H1 (cell line): ENCODE data around the gene ROBO4. TPM values are rescaled to one million over a fixed set of nuclear protein-coding genes. Genes with fewer than 3 reads are reported as not detected.

Experiments used
- BCL11A ChIP-seq, 2 experiments: IDR thresholded peaks; one replicate each; pipeline ENCODE4 v1.6.1; 2011; ENCODE audit warnings: low read depth in 2 of 2, low read length in 2 of 2, mild to moderate bottlenecking in 2 of 2
- CREB1 ChIP-seq: IDR thresholded peaks from 2 replicates; pipeline ENCODE4 v1.6.1; 2012; ENCODE audit warnings: inconsistent platforms
- CTCF ChIP-seq, 3 experiments: IDR thresholded peaks; 1 replicate in 2 of 3; 2 replicates in 1 of 3; pipeline versions ENCODE4 v1.5.1 to v1.6.1; 2011; ENCODE audit warnings: low read length in 3 of 3, mild to moderate bottlenecking in 3 of 3, inconsistent platforms in 2 of 3, low read depth in 1 of 3, moderate library complexity in 1 of 3; ENCODE audit not compliant: insufficient read depth in 1 of 3; ENCODE audit errors: control extremely low read depth in 1 of 3
- FOSL1 ChIP-seq: IDR thresholded peaks from 2 replicates; pipeline ENCODE4 v1.6.1; 2011; ENCODE audit warnings: mild to moderate bottlenecking, low read depth, low read length, moderate library complexity; ENCODE audit not compliant: insufficient read depth
- GABPA ChIP-seq: IDR thresholded peaks from 2 replicates; pipeline ENCODE4 v1.6.1; 2011; ENCODE audit warnings: mild to moderate bottlenecking, low read length, moderate library complexity, borderline replicate concordance; ENCODE audit not compliant: insufficient read depth
- JUND ChIP-seq: IDR thresholded peaks from 2 replicates; pipeline ENCODE4 v1.6.1; 2011; ENCODE audit warnings: mild to moderate bottlenecking, improper control_type of control experiment, low read length
- KDM1A ChIP-seq: fragments of 200-600, 300-600 bp; sonication (generic); IDR thresholded peaks from 2 replicates; pipeline ENCODE4 v1.7.1; 2016; ENCODE audit warnings: mild to moderate bottlenecking, low read length, borderline replicate concordance
- KDM5A ChIP-seq: fragments of 200-600 bp; IDR thresholded peaks from 2 replicates; pipeline ENCODE4 v1.7.1; 2012; ENCODE audit warnings: mild to moderate bottlenecking, low read length, inconsistent platforms, mixed read lengths
- NANOG ChIP-seq: IDR thresholded peaks from 2 replicates; pipeline ENCODE4 v1.6.1; 2011; ENCODE audit warnings: low read length, low read depth, mild to moderate bottlenecking, inconsistent platforms; ENCODE audit not compliant: insufficient read depth, poor library complexity, severe bottlenecking
- NRF1 ChIP-seq: IDR thresholded peaks from 2 replicates; pipeline ENCODE4 v1.6.1; 2011; ENCODE audit warnings: mild to moderate bottlenecking, low read depth, low read length, improper control_type of control experiment
- POLR2A ChIP-seq, 2 experiments: IDR thresholded peaks; 1 replicate in 1 of 2; 2 replicates in 1 of 2; pipeline ENCODE4 v1.6.1; 2011; ENCODE audit warnings: low read depth in 2 of 2, low read length in 2 of 2, mild to moderate bottlenecking in 2 of 2; ENCODE audit errors: control extremely low read depth in 1 of 2
- POLR2AphosphoS5 ChIP-seq: IDR thresholded peaks from 2 replicates; pipeline ENCODE4 v1.6.1; 2011; ENCODE audit warnings: low read depth, low read length
- POU5F1 ChIP-seq: IDR thresholded peaks from 2 replicates; pipeline ENCODE4 v1.6.1; 2011; ENCODE audit warnings: low read depth, mild to moderate bottlenecking, low read length, moderate library complexity
- RFX5 ChIP-seq: IDR thresholded peaks from 2 replicates; pipeline ENCODE4 v1.6.1; 2011; ENCODE audit warnings: low read depth, low read length, improper control_type of control experiment, borderline replicate concordance
- SP1 ChIP-seq: IDR thresholded peaks from 2 replicates; pipeline ENCODE4 v1.6.1; 2011; ENCODE audit warnings: low read depth, low read length
- TAF1 ChIP-seq: IDR thresholded peaks from 2 replicates; pipeline ENCODE4 v1.6.1; 2011; ENCODE audit warnings: mild to moderate bottlenecking, low read depth, low read length
- TEAD4 ChIP-seq: IDR thresholded peaks from 2 replicates; pipeline ENCODE4 v1.6.1; 2012; ENCODE audit warnings: low read depth, low read length, inconsistent platforms, mixed read lengths
- USF2 ChIP-seq: IDR thresholded peaks from 2 replicates; pipeline ENCODE4 v1.6.1; 2011; ENCODE audit warnings: low read length, improper control_type of control experiment
- YY1 ChIP-seq: IDR thresholded peaks from 2 replicates; pipeline ENCODE4 v1.6.1; 2011; ENCODE audit warnings: low read depth, mild to moderate bottlenecking, low read length
- polyA plus RNA-seq, 7 experiments: library from polyadenylated mRNA; depleted of rRNA in 3 of 7; stranded (reverse) in 5 of 7; unstranded in 2 of 7; fragments of >200 nt in 5 of 7; fragments of 200-250 nt in 2 of 7; gene quantifications; 1 replicate in 5 of 7; 2 replicates in 1 of 7; 4 replicates in 1 of 7; pipeline versions ENCODE4 v1.2.1 to v1.2.3, GENCODE V29; 2011 to 2013; ENCODE audit warnings: missing spikeins in 2 of 7, mixed read lengths in 2 of 7
- total RNA-seq: library from RNA; stranded (reverse); fragmentation: NEBNext Ultra II Directional; extraction: Animal tissue kit (Norgen Biotek cat#: 25700); gene quantifications from 2 replicates; pipeline ENCODE4 v1.2.1, GENCODE V29; 2021
- TF ChIP-seq, protein P1 (sequence below): IDR thresholded peaks from 2 replicates; pipeline ENCODE4 v1.6.1; 2012; ENCODE audit warnings: inconsistent platforms

ROBO4 gene
- total and polyA plus RNA-seq, 2 of the 8 experiments (the other 6 are each of a cell fraction or from before 2014, with no cell fraction given) = 0.03 TPM; not detected in 1

GRCh38 chr11:124865902-124866851, 31.5 kb downstream of the ROBO4 start (continued):
- TF ChIP-seq FOSL1 (no peak), TEAD4 (no peak), KDM5A (no peak), CTCF (IDR thresholded peaks at IDR 0.05; ENCODE audit: control extremely low read depth in 1 of 3, insufficient read depth in 1 of 3, low read depth in 1 of 3, low read length in 3 of 3) (peak; percentile 70 to 77 (median 75)), POU5F1 (no peak), GABPA (no peak), POLR2AphosphoS5 (no peak), KDM1A (peak; percentile 58; the same call in 1 of the 2 replicates), BCL11A (IDR thresholded peaks at IDR 0.05; ENCODE audit: low read depth in 2 of 2, low read length in 2 of 2) (no peak), RFX5 (no peak), POLR2A (IDR thresholded peaks at IDR 0.05; ENCODE audit: control extremely low read depth in 1 of 2, low read depth in 2 of 2, low read length in 2 of 2) (no peak), TAF1 (no peak), USF2 (no peak), NRF1 (no peak), JUND (no peak), YY1 (0 out of 2 replicates have a peak, but pooled peaks have one; percentile 25), NANOG (no peak), CREB1 (no peak), SP1 (no peak)
- TF ChIP-seq, protein P1, sequence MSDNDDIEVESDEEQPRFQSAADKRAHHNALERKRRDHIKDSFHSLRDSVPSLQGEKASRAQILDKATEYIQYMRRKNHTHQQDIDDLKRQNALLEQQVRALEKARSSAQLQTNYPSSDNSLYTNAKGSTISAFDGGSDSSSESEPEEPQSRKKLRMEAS = peak; percentile 97
